Keratinocyte (primary cell): ENCODE measurements around the gene NGLY1. TPM values are rescaled to one million over a fixed set of nuclear protein-coding genes. Genes with fewer than 3 reads are reported as not detected.

Experiments
- DNase-seq: peaks from one replicate; pipeline ENCODE4 v3.0.0-alpha.2; 2011; ENCODE audit warnings: low read depth, missing footprints, low spot score
- FAIRE-seq: peaks from 2 replicates; lab custom pipeline; 2011; peaks lifted over from hg19 to GRCh38; lab: Jason Lieb, UNC
- H2AFZ ChIP-seq: 2 replicates; pipeline ENCODE4 v1.6.0; 2012; ENCODE audit warnings: low read length, control low read depth, inconsistent platforms; ENCODE audit not compliant: control insufficient read depth
- H3K27ac ChIP-seq: 2 replicates; pipeline ENCODE4 v1.5.1; 2011; ENCODE audit warnings: low read length; ENCODE audit not compliant: control insufficient read depth, insufficient read depth
- H3K27me3 ChIP-seq: 3 replicates; pipeline ENCODE4 v1.6.0; 2011; ENCODE audit warnings: low read length; ENCODE audit not compliant: control insufficient read depth, insufficient read depth; ENCODE audit errors: extremely low read depth
- H3K36me3 ChIP-seq, 2 experiments: 2 replicates in 1 of 2; 3 replicates in 1 of 2; pipeline ENCODE4 v1.5.1; 2011; ENCODE audit warnings: low read length in 2 of 2, mild to moderate bottlenecking in 1 of 2; ENCODE audit not compliant: control insufficient read depth in 2 of 2, insufficient read depth in 2 of 2; ENCODE audit errors: extremely low read depth in 1 of 2
- H3K4me1 ChIP-seq: 3 replicates; pipeline ENCODE4 v1.5.1; 2011; ENCODE audit warnings: low read length; ENCODE audit not compliant: control insufficient read depth, insufficient read depth; ENCODE audit errors: extremely low read depth
- H3K4me2 ChIP-seq: 3 replicates; pipeline ENCODE4 v1.6.0; 2011; ENCODE audit warnings: low read depth, low read length; ENCODE audit not compliant: control insufficient read depth, insufficient read depth; ENCODE audit errors: extremely low read depth
- H3K4me3 ChIP-seq, 3 experiments: fragments of 200-600 bp in 1 of 3; sonication (generic) in 1 of 3; 2 replicates in 2 of 3; 3 replicates in 1 of 3; pipeline ENCODE4 v1.5.1; 2011 to 2016; ENCODE audit warnings: low read length in 3 of 3, mild to moderate bottlenecking in 3 of 3, control low read depth in 2 of 3, inconsistent platforms in 1 of 3, low read depth in 1 of 3, mixed read lengths in 1 of 3, mixed run types in 1 of 3, moderate library complexity in 1 of 3; ENCODE audit not compliant: control insufficient read depth in 2 of 3, insufficient read depth in 2 of 3; ENCODE audit errors: extremely low read depth in 1 of 3
- H3K79me2 ChIP-seq: 2 replicates; pipeline ENCODE4 v1.6.0; 2012; ENCODE audit warnings: low read length; ENCODE audit not compliant: control insufficient read depth, insufficient read depth
- H3K9ac ChIP-seq: 3 replicates; pipeline ENCODE4 v1.6.0; 2011; ENCODE audit warnings: low read length; ENCODE audit not compliant: control insufficient read depth, insufficient read depth; ENCODE audit errors: extremely low read depth
- H3K9me1 ChIP-seq: 3 replicates; pipeline ENCODE4 v1.6.0; 2011; ENCODE audit warnings: low read length; ENCODE audit not compliant: control insufficient read depth, insufficient read depth; ENCODE audit errors: extremely low read depth
- H3K9me3 ChIP-seq: 2 replicates; pipeline ENCODE4 v1.5.1; 2012; ENCODE audit warnings: low read depth, low read length; ENCODE audit not compliant: control insufficient read depth
- H4K20me1 ChIP-seq: 3 replicates; pipeline ENCODE4 v1.6.0; 2011; ENCODE audit warnings: low read length; ENCODE audit not compliant: control insufficient read depth, insufficient read depth; ENCODE audit errors: extremely low read depth
- CTCF ChIP-seq, 3 experiments: IDR thresholded peaks in 1 of 3; conservative IDR thresholded peaks in 1 of 3; optimal IDR thresholded peaks in 1 of 3; 2 replicates in 2 of 3; 3 replicates in 1 of 3; pipeline versions ENCODE3 to v1.5.1; 2011; ENCODE audit warnings: low read length in 3 of 3, mild to moderate bottlenecking in 3 of 3, moderate library complexity in 2 of 3, control low read depth in 1 of 3, inconsistent platforms in 1 of 3; ENCODE audit not compliant: insufficient read depth in 2 of 3; ENCODE audit errors: extremely low read depth in 1 of 3
- EZH2 ChIP-seq: IDR thresholded peaks from one replicate; pipeline ENCODE4 v1.6.1; 2012; ENCODE audit warnings: inconsistent platforms, mild to moderate bottlenecking, low read length, moderate library complexity
- dilution Hi-C: fragments of 300-500 bp; cut with MboI; formaldehyde crosslinking; loops from one replicate; pipeline ENCODE4 v1.7.0; 2020; ENCODE audit warnings: low sequenced_read_pairs; ENCODE audit not compliant: extremely low pct_ligation_motif_present
- polyA plus RNA-seq, 5 experiments: library from polyadenylated mRNA; depleted of rRNA in 3 of 5; stranded (reverse) in 3 of 5; stranded (forward) in 1 of 5; unstranded in 1 of 5; fragments of >200 nt; gene quantifications; 1 replicate in 1 of 5; 2 replicates in 3 of 5; 3 replicates in 1 of 5; pipeline versions ENCODE4 v1.2.1 to v1.2.3, GENCODE V29; 2011 to 2012; ENCODE audit warnings: missing spikeins in 2 of 5, low read depth in 1 of 5, low replicate concordance in 1 of 5

NGLY1 gene
- polyA plus RNA-seq, 1 donor (not counting 4 experiments of a cell fraction or from before 2014, with no cell fraction given): 19.5 TPM

- Histone ChIP-seq H3K4me1 (peaks cover 17% of the 10 kb centered on the region), H3K9me1 (no peaks in the 10 kb centered on the region), H3K4me3 (no peak overlapping the region), H2AFZ (no peak overlapping the region), H3K36me3 (peaks cover 2 to 4% of the 10 kb centered on the region in 2 experiments), H3K9me3 (no peaks in the 10 kb centered on the region), H4K20me1 (no peaks in the 10 kb centered on the region), H3K9ac (no peak overlapping the region), H3K79me2 (no peaks in the 10 kb centered on the region), H3K4me2 (peak overlapping the region; percentile 27), H3K27ac (peak overlapping the region; percentile 14), H3K27me3 (no peaks in the 10 kb centered on the region)
- TF ChIP-seq CTCF (optimal IDR thresholded peaks at IDR 0.05 in 1 of 3, IDR thresholded peaks at IDR 0.05 in 1 of 3, conservative IDR thresholded peaks at IDR 0.05 in 1 of 3; ENCODE audit: extremely low read depth in 1 of 3, insufficient read depth in 2 of 3, low read length in 3 of 3): no peak
- no peak for TF ChIP-seq EZH2
- FAIRE-seq (peak; percentile 69), DNase-seq (no peak)
- dilution Hi-C loops: no loop called here
Observed at GRCh38 chr3:25724948-25725645, 58.1 kb downstream of the NGLY1 start.

DNA sequence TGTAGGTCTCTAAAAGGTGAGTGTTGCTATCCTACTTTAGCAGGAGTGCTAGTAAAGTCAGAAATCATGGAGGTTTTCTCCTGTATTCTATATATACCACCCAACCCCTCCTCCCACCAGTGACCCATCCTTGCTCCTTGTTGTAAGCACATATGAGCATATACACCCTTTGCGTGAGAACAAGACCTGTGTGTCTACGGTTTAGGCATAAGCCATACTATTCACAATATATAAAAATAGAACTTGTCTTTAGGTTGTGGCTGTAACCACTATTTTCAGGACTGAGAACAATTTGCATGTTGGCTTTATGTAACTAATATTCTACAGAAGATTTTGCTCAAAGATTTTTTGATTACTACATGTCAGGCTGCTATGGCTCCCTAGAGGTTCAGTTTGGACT is 59.4 kb downstream of the NGLY1 start:
- H3K27ac ChIP-seq: no peak overlapping the region
- H2AFZ ChIP-seq: no peak overlapping the region
- no peaks in the 10 kb centered on the region for H3K9me1 ChIP-seq
- no peak overlapping the region for H3K9ac ChIP-seq
- TF ChIP-seq EZH2 (no peak), CTCF (optimal IDR thresholded peaks at IDR 0.05 in 1 of 3, IDR thresholded peaks at IDR 0.05 in 1 of 3, conservative IDR thresholded peaks at IDR 0.05 in 1 of 3; ENCODE audit: extremely low read depth in 1 of 3, insufficient read depth in 2 of 3, low read length in 3 of 3) (no peak)
- FAIRE-seq (no peak), DNase-seq (no peak)
- H3K9me3 ChIP-seq: no peaks in the 10 kb centered on the region
- H4K20me1 ChIP-seq: no peaks in the 10 kb centered on the region
- dilution Hi-C loops: no loop called here
- H3K27me3 ChIP-seq: no peaks in the 10 kb centered on the region
- peaks cover 17% of the 10 kb centered on the region for H3K4me1 ChIP-seq
- no peak overlapping the region for H3K4me3 ChIP-seq
- no peaks in the 10 kb centered on the region for H3K79me2 ChIP-seq
- peaks cover 2 to 4% of the 10 kb centered on the region in 2 experiments for H3K36me3 ChIP-seq
- no peak overlapping the region for H3K4me2 ChIP-seq
